NCI-H510A treated with DMSO at 0.1 percent for 48 hours (cell line): ENCODE results near the gene FAM200C.

ENCODE experiments used
- DNase-seq: peaks from one replicate; lab custom pipeline; 2025; lab: John Stamatoyannopoulos, UW

Gene FAM200C

GRCh38 chr5:160419458-160420330 lies 19.8 kb upstream of the FAM200C start:
- DNase-seq, result no peak

GRCh38 chr5:160418561-160419457 lies 19.0 kb upstream of the FAM200C start, which contains the start of gene SLU7:
Gene SLU7, minus strand, starts transcription at chr5:160419081. Its CDS starts 3,787 bp downstream, at chr5:160415294.
- peak; percentile 79 for DNase-seq

GRCh38 chr5:160398806-160399205 lies 1.0 kb downstream of the FAM200C start:
- DNase-seq, result no peak

- DNase-seq, result no peak
Observed at GRCh38 chr5:160397492-160397891, 2.4 kb downstream of the FAM200C start.

- no peak for DNase-seq
Observed at GRCh38 chr5:160395111-160395510, 4.7 kb downstream of the FAM200C start.

- DNase-seq, result no peak
Observed at GRCh38 chr5:160390787-160391696, 8.8 kb downstream of the FAM200C start.

- no peak for DNase-seq
Observed at GRCh38 chr5:160387445-160387844, 12.4 kb downstream of the FAM200C start.

GRCh38 chr5:160385496-160385895 lies 14.4 kb downstream of the FAM200C start:
- DNase-seq, result no peak

GRCh38 chr5:160384681-160385080 lies 15.2 kb downstream of the FAM200C start:
- DNase-seq, result no peak

GRCh38 chr5:160382346-160382745 lies 17.5 kb downstream of the FAM200C start:
- no peak for DNase-seq

GRCh38 chr5:160380041-160380440 lies 19.8 kb downstream of the FAM200C start:
- DNase-seq, result no peak

GRCh38 chr5:160379511-160379910 lies 20.3 kb downstream of the FAM200C start:
- DNase-seq, result no peak

GRCh38 chr5:160378330-160378729 lies 21.5 kb downstream of the FAM200C start:
- no peak for DNase-seq

GRCh38 chr5:160377651-160378050 lies 22.2 kb downstream of the FAM200C start:
- DNase-seq, result no peak

GRCh38 chr5:160376416-160376815 lies 23.4 kb downstream of the FAM200C start:
- DNase-seq, result no peak

- no peak for DNase-seq
Observed at GRCh38 chr5:160375701-160376100, 24.2 kb downstream of the FAM200C start.

GRCh38 chr5:160375166-160375565 lies 24.7 kb downstream of the FAM200C start:
- no peak for DNase-seq

- DNase-seq, result no peak
Observed at GRCh38 chr5:160371294-160371693, 28.6 kb downstream of the FAM200C start.

- no peak for DNase-seq
Observed at GRCh38 chr5:160370713-160371034, 29.2 kb downstream of the FAM200C start.

GRCh38 chr5:160369990-160370712 lies 29.7 kb downstream of the FAM200C start, which contains the start of gene C1QTNF2:
Gene C1QTNF2, minus strand, starts transcription at chr5:160370626. Its CDS starts 15,615 bp downstream, at chr5:160355011.
- no peak for DNase-seq

GRCh38 chr5:160367885-160368284 lies 32.0 kb downstream of the FAM200C start:
- no peak for DNase-seq
